ENCODE results near the gene STIP1.

STIP1 gene

GRCh38 chr11:64235437-64236161, 49.6 kb downstream of the STIP1 start:
- Histone ChIP-seq H4K20me1 (peaks cover 0 to 28% (median 11%) of the 10 kb centered on the region in 11 experiments; a peak in 10 of 22 replicates), H3K4me1 (peaks cover 83 to 90% (median 88%) of the 10 kb centered on the region in 10 experiments), H3K36me3 (peaks cover 13 to 38% (median 23%) of the 10 kb centered on the region in 11 experiments; a peak in 21 of 22 replicates), H3K4me3 (peak overlapping the region; percentile 67 to 84 (median 72)), H3K9ac (peak overlapping the region; percentile 66 to 83 (median 77); a peak in 21 of 22 replicates), H3K4me2 (peak overlapping the region; percentile 93 to 99 (median 97)), H3K9me3 (replicated peaks in 1 of 11) (no peaks in the 10 kb centered on the region), H3K27me3 (no peaks in the 10 kb centered on the region), H3K27ac (peak overlapping the region in 6 of 11 experiments; percentile 40 to 70 (median 66); a peak in 7 of 22 replicates)
- TF ChIP-seq Cebpa-rat (IDR thresholded peaks at IDR 0.05) = no peak

GRCh38 chr11:64237484-64237951, 51.5 kb downstream of the STIP1 start:
- TF ChIP-seq Cebpa-rat (IDR thresholded peaks at IDR 0.05) = no peak
- Histone ChIP-seq H3K9me3 (replicated peaks in 1 of 11) (no peaks in the 10 kb centered on the region), H3K4me3 (no peak overlapping the region), H3K4me1 (peaks cover 71 to 78% (median 77%) of the 10 kb centered on the region in 10 experiments), H3K27me3 (no peaks in the 10 kb centered on the region), H3K4me2 (peak overlapping the region; percentile 2 to 99 (median 50); a peak in 20 of 22 replicates), H3K9ac (peak overlapping the region in 9 of 11 experiments; percentile 26 to 95 (median 53); a peak in 12 of 22 replicates), H3K36me3 (peaks cover 13 to 39% (median 24%) of the 10 kb centered on the region in 11 experiments; a peak in 21 of 22 replicates), H3K27ac (peak overlapping the region in 7 of 11 experiments; percentile 30 to 94 (median 46); a peak in 9 of 22 replicates), H4K20me1 (peaks cover 0 to 30% (median 14%) of the 10 kb centered on the region in 11 experiments; a peak in 14 of 22 replicates)

- Histone ChIP-seq H3K36me3 (peaks cover 14 to 44% (median 27%) of the 10 kb centered on the region in 11 experiments), H3K9ac (peak overlapping the region in 10 of 11 experiments; percentile 26 to 95 (median 50); a peak in 17 of 22 replicates), H3K4me2 (peak overlapping the region; percentile 2 to 99 (median 50); a peak in 20 of 22 replicates), H3K27me3 (no peaks in the 10 kb centered on the region), H3K4me3 (no peak overlapping the region), H3K4me1 (peaks cover 71 to 78% (median 77%) of the 10 kb centered on the region in 10 experiments), H3K9me3 (replicated peaks in 1 of 11) (no peaks in the 10 kb centered on the region), H4K20me1 (peaks cover 5 to 35% (median 19%) of the 10 kb centered on the region in 11 experiments; a peak in 20 of 22 replicates), H3K27ac (peak overlapping the region in 8 of 11 experiments; percentile 42 to 96 (median 54); a peak in 14 of 22 replicates)
- TF ChIP-seq Cebpa-rat (IDR thresholded peaks at IDR 0.05) = no peak
Observed at GRCh38 chr11:64238076-64238475, 52.1 kb downstream of the STIP1 start.

- H3K9ac ChIP-seq = peak overlapping the region in 9 of 11 experiments; percentile 26 to 95 (median 55); a peak in 13 of 22 replicates
- H3K4me3 ChIP-seq = no peak overlapping the region
- peaks cover 14 to 38% (median 28%) of the 10 kb centered on the region in 11 experiments; a peak in 21 of 22 replicates for H4K20me1 ChIP-seq
- no peak for TF ChIP-seq Cebpa-rat (IDR thresholded peaks at IDR 0.05)
- no peaks in the 10 kb centered on the region for H3K9me3 ChIP-seq (replicated peaks in 1 of 11)
- peak overlapping the region in 9 of 11 experiments; percentile 36 to 99 (median 97); a peak in 13 of 22 replicates for H3K4me2 ChIP-seq
- peaks cover 71 to 78% (median 77%) of the 10 kb centered on the region in 10 experiments for H3K4me1 ChIP-seq
- H3K27ac ChIP-seq = peak overlapping the region in 9 of 11 experiments; percentile 8 to 96 (median 52); a peak in 14 of 22 replicates
- H3K27me3 ChIP-seq = no peaks in the 10 kb centered on the region
- peaks cover 23 to 53% (median 36%) of the 10 kb centered on the region in 11 experiments for H3K36me3 ChIP-seq
Observed at GRCh38 chr11:64238999-64239398, 53.0 kb downstream of the STIP1 start.

GRCh38 chr11:64239662-64240434, 53.9 kb downstream of the STIP1 start:
- TF ChIP-seq Cebpa-rat (IDR thresholded peaks at IDR 0.05) = no peak
- H3K36me3 ChIP-seq = peaks cover 28 to 62% (median 42%) of the 10 kb centered on the region in 11 experiments
- H3K4me2 ChIP-seq = peak overlapping the region; percentile 81 to 99 (median 96)
- peaks cover 18 to 45% (median 37%) of the 10 kb centered on the region in 11 experiments; a peak in 21 of 22 replicates for H4K20me1 ChIP-seq
- H3K9ac ChIP-seq = peak overlapping the region; percentile 85 to 97 (median 88)
- H3K9me3 ChIP-seq (replicated peaks in 1 of 11) = no peaks in the 10 kb centered on the region
- H3K27ac ChIP-seq = peak overlapping the region; percentile 85 to 96 (median 93)
- peak overlapping the region; percentile 81 to 99 (median 97) for H3K4me3 ChIP-seq
- H3K27me3 ChIP-seq = no peaks in the 10 kb centered on the region
- peaks cover 78 to 85% (median 84%) of the 10 kb centered on the region in 10 experiments for H3K4me1 ChIP-seq

- Histone ChIP-seq H3K9ac (peak within 1 kb of the TSS; percentile 85 to 97 (median 90)), H3K9me3 (replicated peaks in 1 of 11) (no peaks in the 10 kb centered on the region), H3K4me2 (peak within 1 kb of the TSS; percentile 91 to 100 (median 99)), H3K36me3 (peaks cover 28 to 64% (median 42%) of the 10 kb centered on the region in 11 experiments), H3K27me3 (no peaks in the 10 kb centered on the region), H3K4me3 (peak within 1 kb of the TSS; percentile 81 to 99 (median 97)), H3K27ac (peak within 1 kb of the TSS; percentile 85 to 96 (median 93)), H3K4me1 (peaks cover 74 to 82% (median 80%) of the 10 kb centered on the region in 10 experiments), H4K20me1 (peaks cover 13 to 47% (median 38%) of the 10 kb centered on the region in 11 experiments; a peak in 21 of 22 replicates)
- TF ChIP-seq Cebpa-rat (IDR thresholded peaks at IDR 0.05) = no peak
Observed at GRCh38 chr11:64240435-64241240, 54.7 kb downstream of the STIP1 start, which contains the start of gene FKBP2. Gene FKBP2, plus strand, starts transcription at chr11:64241095. Its CDS starts 1,293 bp downstream, at chr11:64242388.

DNA sequence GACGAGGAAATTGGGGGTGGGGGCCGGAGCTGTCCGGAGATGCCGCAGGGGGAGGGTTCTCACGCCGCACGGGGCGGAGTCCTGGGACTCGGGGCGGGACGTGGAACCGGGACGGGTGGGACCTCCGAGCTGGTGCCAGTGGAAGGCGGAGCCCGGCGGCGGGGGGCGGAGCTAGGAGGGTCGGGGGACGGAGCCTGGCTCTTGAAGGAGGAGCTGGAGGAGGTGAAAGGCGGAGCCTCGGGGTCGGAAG, 55.2 kb downstream of the STIP1 start:
- TF ChIP-seq Cebpa-rat (IDR thresholded peaks at IDR 0.05) = no peak

More for the DNA sequence above, 55.2 kb downstream of the STIP1 start:
- no peaks in the 10 kb centered on the region for H3K9me3 ChIP-seq (replicated peaks in 1 of 11)
- peak overlapping the region; percentile 85 to 96 (median 93) for H3K27ac ChIP-seq
- peak overlapping the region; percentile 85 to 97 (median 88) for H3K9ac ChIP-seq
- peak overlapping the region; percentile 81 to 99 (median 97); a peak in 20 of 22 replicates for H3K4me2 ChIP-seq
- H3K4me3 ChIP-seq = peak overlapping the region; percentile 81 to 99 (median 97)
- no peaks in the 10 kb centered on the region for H3K27me3 ChIP-seq
- peaks cover 8 to 45% (median 36%) of the 10 kb centered on the region in 11 experiments; a peak in 21 of 22 replicates for H4K20me1 ChIP-seq
- H3K36me3 ChIP-seq = peaks cover 28 to 58% (median 42%) of the 10 kb centered on the region in 11 experiments
- peaks cover 70 to 77% (median 75%) of the 10 kb centered on the region in 10 experiments for H3K4me1 ChIP-seq

Measured in BLaER1 treated with 17β-estradiol and CSF1 and Interleukin-3, amounts not matched to agents 10 nM and 100 nM (cell line).